ENCODE data around the gene ARHGAP10. TPM values are rescaled to one million over a fixed set of nuclear protein-coding genes. Genes with fewer than 3 reads are reported as not detected.

The ARHGAP10 gene
- total and polyA plus RNA-seq, 2 donors from 2014 or later, result 13.4 to 20.3 TPM

DNA sequence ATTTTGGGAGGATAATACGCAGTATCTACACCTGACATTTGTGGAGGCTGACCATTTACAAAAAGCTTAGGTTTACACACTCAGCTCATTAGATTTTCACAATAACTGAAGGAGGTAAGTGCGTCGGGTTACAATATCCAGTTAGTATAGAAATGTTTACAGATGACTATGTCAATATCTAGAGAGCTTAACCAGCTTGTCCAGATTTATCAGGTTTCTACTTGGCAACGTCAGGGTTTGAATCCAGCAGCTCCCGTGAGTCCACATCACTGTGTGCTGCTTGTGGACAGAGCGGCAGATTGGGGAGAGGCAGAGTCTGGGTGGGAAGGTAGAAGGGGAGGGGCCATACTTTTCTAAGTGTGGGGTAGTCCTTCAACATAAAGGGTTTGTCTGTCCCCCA is 28.3 kb downstream of the ARHGAP10 start:
- intact Hi-C loops (cut with DNase I), result no loop called here
- FAIRE-seq, result no peak
- Histone ChIP-seq H3K9ac (ENCODE audit: low read length in 3 of 3) (no peak overlapping the region), H3K9me3 (ENCODE audit: control insufficient read depth in 2 of 3, insufficient read depth in 1 of 3, low read length in 3 of 3) (no peaks in the 10 kb centered on the region), H3K36me3 (ENCODE audit: control insufficient read depth in 2 of 3, insufficient read depth in 3 of 3, low read length in 3 of 3) (no peaks in the 10 kb centered on the region), H3K4me3 (ENCODE audit: low read length in 3 of 3) (no peak overlapping the region), H3K27ac (ENCODE audit: low read depth in 2 of 2, low read length in 2 of 2) (no peak overlapping the region), H3K27me3 (ENCODE audit: control insufficient read depth, insufficient read depth, low read length) (no peaks in the 10 kb centered on the region), H3K4me1 (ENCODE audit: control insufficient read depth in 2 of 3, insufficient read depth in 2 of 3, low read depth in 1 of 3, low read length in 3 of 3) (peaks cover 0 to 4% (median 2%) of the 10 kb centered on the region in 3 donors)
- no peak for DNase-seq
- TF ChIP-seq, protein P1, sequence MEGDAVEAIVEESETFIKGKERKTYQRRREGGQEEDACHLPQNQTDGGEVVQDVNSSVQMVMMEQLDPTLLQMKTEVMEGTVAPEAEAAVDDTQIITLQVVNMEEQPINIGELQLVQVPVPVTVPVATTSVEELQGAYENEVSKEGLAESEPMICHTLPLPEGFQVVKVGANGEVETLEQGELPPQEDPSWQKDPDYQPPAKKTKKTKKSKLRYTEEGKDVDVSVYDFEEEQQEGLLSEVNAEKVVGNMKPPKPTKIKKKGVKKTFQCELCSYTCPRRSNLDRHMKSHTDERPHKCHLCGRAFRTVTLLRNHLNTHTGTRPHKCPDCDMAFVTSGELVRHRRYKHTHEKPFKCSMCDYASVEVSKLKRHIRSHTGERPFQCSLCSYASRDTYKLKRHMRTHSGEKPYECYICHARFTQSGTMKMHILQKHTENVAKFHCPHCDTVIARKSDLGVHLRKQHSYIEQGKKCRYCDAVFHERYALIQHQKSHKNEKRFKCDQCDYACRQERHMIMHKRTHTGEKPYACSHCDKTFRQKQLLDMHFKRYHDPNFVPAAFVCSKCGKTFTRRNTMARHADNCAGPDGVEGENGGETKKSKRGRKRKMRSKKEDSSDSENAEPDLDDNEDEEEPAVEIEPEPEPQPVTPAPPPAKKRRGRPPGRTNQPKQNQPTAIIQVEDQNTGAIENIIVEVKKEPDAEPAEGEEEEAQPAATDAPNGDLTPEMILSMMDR (IDR thresholded peaks at IDR 0.05; ENCODE audit: borderline replicate concordance, extremely low read depth, insufficient read depth), result no peak

DNA sequence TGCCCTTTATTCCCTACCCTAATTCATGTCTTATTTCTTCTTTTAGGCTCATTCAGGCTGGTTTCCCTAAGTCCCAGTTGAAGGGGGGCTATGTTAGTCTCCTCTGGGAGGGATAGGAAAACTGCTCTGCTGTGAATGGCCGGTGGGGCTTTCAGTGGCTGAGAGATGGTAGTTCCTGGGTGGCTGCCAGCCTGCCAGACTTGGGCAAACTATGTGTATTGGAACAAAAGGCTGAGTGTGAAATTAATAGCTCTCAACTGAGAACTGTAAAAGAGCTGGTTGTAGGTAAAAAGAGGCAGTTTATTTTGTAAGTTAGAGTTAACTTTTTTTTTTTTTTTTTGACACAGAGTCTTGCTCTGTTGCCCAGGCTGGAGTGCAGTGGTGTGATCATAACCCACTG is 28.8 kb downstream of the ARHGAP10 start:
- intact Hi-C loops (cut with DNase I), result no loop called here
- H3K9me3 ChIP-seq (ENCODE audit: control insufficient read depth in 2 of 3, insufficient read depth in 1 of 3, low read length in 3 of 3), result no peaks in the 10 kb centered on the region
- H3K9ac ChIP-seq (ENCODE audit: low read length in 3 of 3), result no peak overlapping the region
- peaks cover 0 to 2% (median under 1%) of the 10 kb centered on the region in 3 donors for H3K4me1 ChIP-seq (ENCODE audit: control insufficient read depth in 2 of 3, insufficient read depth in 2 of 3, low read depth in 1 of 3, low read length in 3 of 3)
- FAIRE-seq, result no peak
- H3K36me3 ChIP-seq (ENCODE audit: control insufficient read depth in 2 of 3, insufficient read depth in 3 of 3, low read length in 3 of 3), result no peaks in the 10 kb centered on the region
- no peaks in the 10 kb centered on the region for H3K27me3 ChIP-seq (ENCODE audit: control insufficient read depth, insufficient read depth, low read length)
- TF ChIP-seq, protein P1 (IDR thresholded peaks at IDR 0.05; ENCODE audit: borderline replicate concordance, extremely low read depth, insufficient read depth), result no peak
- DNase-seq, result no peak
- H3K4me3 ChIP-seq (ENCODE audit: low read length in 3 of 3), result no peak overlapping the region
- no peak overlapping the region for H3K27ac ChIP-seq (ENCODE audit: low read depth in 2 of 2, low read length in 2 of 2)

DNA sequence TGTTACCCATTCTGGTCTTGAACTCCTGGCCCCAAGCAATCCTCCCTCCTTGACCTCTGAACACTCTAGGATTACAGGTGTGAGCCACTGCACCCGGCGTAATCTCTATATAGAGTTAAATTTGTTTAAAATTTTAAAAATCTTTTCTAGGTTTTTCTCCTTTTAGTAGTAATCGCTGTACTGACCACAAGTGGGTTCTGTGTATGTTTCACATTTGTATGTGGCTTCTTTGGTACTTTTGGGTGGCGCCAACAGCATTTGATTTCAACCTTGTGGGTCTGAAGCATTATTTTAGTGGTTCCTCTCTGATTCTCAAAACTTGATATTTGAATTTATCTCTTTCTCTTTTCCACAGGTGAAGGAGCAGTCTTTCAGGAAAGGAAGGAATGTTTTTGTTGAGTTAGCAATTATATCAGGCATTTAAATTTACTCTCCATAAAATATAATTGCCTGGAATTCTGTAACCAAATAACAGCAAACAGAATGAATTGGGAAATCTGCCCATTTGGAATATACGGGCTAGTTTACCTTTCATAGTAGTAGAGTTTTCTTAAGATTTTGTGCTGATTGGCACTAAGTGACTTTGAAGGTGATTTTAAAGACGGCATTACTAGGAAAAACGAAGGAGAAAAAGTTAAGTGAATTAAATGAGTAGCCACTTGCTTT is 29.5 kb downstream of the ARHGAP10 start:
- intact Hi-C loops (cut with DNase I), result no loop called here
- no peak overlapping the region for H3K27ac ChIP-seq (ENCODE audit: low read depth in 2 of 2, low read length in 2 of 2)
- H3K4me1 ChIP-seq (ENCODE audit: control insufficient read depth in 2 of 3, insufficient read depth in 2 of 3, low read depth in 1 of 3, low read length in 3 of 3), result no peaks in the 10 kb centered on the region
- FAIRE-seq (no peak), DNase-seq (no peak)
- no peak overlapping the region for H3K4me3 ChIP-seq (ENCODE audit: low read length in 3 of 3)
- TF ChIP-seq, protein P1 (IDR thresholded peaks at IDR 0.05; ENCODE audit: borderline replicate concordance, extremely low read depth, insufficient read depth), result no peak
- no peaks in the 10 kb centered on the region for H3K36me3 ChIP-seq (ENCODE audit: control insufficient read depth in 2 of 3, insufficient read depth in 3 of 3, low read length in 3 of 3)
- no peaks in the 10 kb centered on the region for H3K27me3 ChIP-seq (ENCODE audit: control insufficient read depth, insufficient read depth, low read length)
- H3K9me3 ChIP-seq (ENCODE audit: control insufficient read depth in 2 of 3, insufficient read depth in 1 of 3, low read length in 3 of 3), result no peaks in the 10 kb centered on the region
- no peak overlapping the region for H3K9ac ChIP-seq (ENCODE audit: low read length in 3 of 3)

DNA sequence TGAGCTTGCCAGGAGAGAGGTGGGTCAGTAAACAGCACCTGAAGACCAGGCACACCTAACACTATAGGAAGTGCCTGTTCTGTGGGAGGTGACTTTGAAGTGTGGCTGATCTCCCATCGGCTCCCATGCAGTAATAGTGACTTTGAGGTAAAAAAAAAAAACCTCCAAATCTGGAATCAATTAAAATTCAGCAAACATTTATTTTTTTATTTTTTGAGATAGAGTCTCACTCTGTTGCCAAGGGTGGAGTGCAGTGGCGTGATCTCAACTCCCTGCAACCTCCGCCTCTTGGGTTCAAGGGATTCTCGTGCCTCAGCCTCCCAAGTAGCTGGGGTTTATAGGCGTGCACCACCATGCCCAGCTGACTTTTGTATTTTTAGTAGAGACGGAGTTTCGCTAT is 32.4 kb downstream of the ARHGAP10 start:
- Histone ChIP-seq H3K27me3 (ENCODE audit: control insufficient read depth, insufficient read depth, low read length) (no peaks in the 10 kb centered on the region), H3K27ac (ENCODE audit: low read depth in 2 of 2, low read length in 2 of 2) (no peak overlapping the region), H3K4me1 (ENCODE audit: control insufficient read depth in 2 of 3, insufficient read depth in 2 of 3, low read depth in 1 of 3, low read length in 3 of 3) (no peaks in the 10 kb centered on the region), H3K4me3 (ENCODE audit: low read length in 3 of 3) (no peak overlapping the region), H3K9ac (ENCODE audit: low read length in 3 of 3) (no peak overlapping the region), H3K36me3 (ENCODE audit: control insufficient read depth in 2 of 3, insufficient read depth in 3 of 3, low read length in 3 of 3) (no peaks in the 10 kb centered on the region), H3K9me3 (ENCODE audit: control insufficient read depth in 2 of 3, insufficient read depth in 1 of 3, low read length in 3 of 3) (no peaks in the 10 kb centered on the region)
- intact Hi-C loops (cut with DNase I), result no loop called here
- TF ChIP-seq, protein P1 (IDR thresholded peaks at IDR 0.05; ENCODE audit: borderline replicate concordance, extremely low read depth, insufficient read depth), result no peak
- DNase-seq, result no peak
- FAIRE-seq, result no peak

Measured in kidney (tissue), 14 donors.